Small intestine (tissue), 7 donors: ENCODE measurements around the gene CLCN2. TPM values are rescaled to one million over a fixed set of nuclear protein-coding genes. Genes with fewer than 3 reads are reported as not detected.

Experiments
- DNase-seq, 2 donors: peaks; one replicate each; pipeline versions ENCODE4 v3.0.0 to v3.0.0-alpha.2; 2013
- FAIRE-seq: peaks from 2 replicates; lab custom pipeline; 2012; peaks lifted over from hg19 to GRCh38; lab: Jason Lieb, UNC
- H3K27ac ChIP-seq, 3 donors: one replicate each; pipeline ENCODE4 v1.5.1; 2013; ENCODE audit warnings: low read length in 2 of 3, mild to moderate bottlenecking in 2 of 3, control low read depth in 1 of 3, inconsistent platforms in 1 of 3, low read depth in 1 of 3, moderate library complexity in 1 of 3
- H3K27me3 ChIP-seq, 3 donors: one replicate each; pipeline ENCODE4 v1.6.1; 2013; ENCODE audit warnings: low read length in 3 of 3, inconsistent platforms in 1 of 3; ENCODE audit not compliant: control insufficient read depth in 3 of 3, insufficient read depth in 3 of 3
- H3K36me3 ChIP-seq, 3 donors: one replicate each; pipeline ENCODE4 v1.6.1; 2013; ENCODE audit warnings: low read length in 3 of 3, inconsistent platforms in 1 of 3, low read depth in 1 of 3, mild to moderate bottlenecking in 1 of 3, moderate library complexity in 1 of 3; ENCODE audit not compliant: control insufficient read depth in 3 of 3, insufficient read depth in 2 of 3
- H3K4me1 ChIP-seq, 3 donors: one replicate each; pipeline ENCODE4 v1.6.1; 2013; ENCODE audit warnings: low read length in 2 of 3, inconsistent platforms in 1 of 3, low read depth in 1 of 3, mild to moderate bottlenecking in 1 of 3, moderate library complexity in 1 of 3; ENCODE audit not compliant: control insufficient read depth in 3 of 3, insufficient read depth in 2 of 3
- H3K4me3 ChIP-seq, 3 donors: one replicate each; pipeline ENCODE4 v1.5.1; 2013; ENCODE audit warnings: low read length in 3 of 3, control low read depth in 1 of 3, inconsistent platforms in 1 of 3, low read depth in 1 of 3, mild to moderate bottlenecking in 1 of 3, moderate library complexity in 1 of 3
- H3K9me3 ChIP-seq, 2 donors: one replicate each; pipeline ENCODE4 v1.6.1; 2013; ENCODE audit warnings: low read depth in 1 of 2, low read length in 1 of 2; ENCODE audit not compliant: control insufficient read depth in 2 of 2, insufficient read depth in 1 of 2
- WGBS, 3 donors: extraction: QIAGEN DNeasy Blood & Tissue Kit; methylation state at CpG; one replicate each; pipeline ENCODE4 v1.1.7; 2013; 5-methylcytosine and 5-hydroxymethylcytosine counted together
- polyA plus RNA-seq, 4 donors: library from polyadenylated mRNA; stranded (reverse) in 3 of 4; unstranded in 1 of 4; fragments of 200-250 nt in 3 of 4; fragments of 120-200 nt in 1 of 4; gene quantifications; one replicate each; pipeline versions ENCODE4 v1.2.1 to v1.2.3, GENCODE V29; 2013
- donor health status: healthy with polysubstance abuse.
- donor health status: control.
- donor health status: control.
- donor health status: Bipolar disorder and iron deficiency.
- donor health status: healthy.

The CLCN2 gene
- polyA plus RNA-seq, 4 donors: 10.0 to 30.9 (median 15.3) TPM

- Histone ChIP-seq H3K4me1 (peaks cover 3 to 8% (median 7%) of the 10 kb centered on the region in 3 donors), H3K9me3 (no peaks in the 10 kb centered on the region), H3K27ac (peak overlapping the region; percentile 37 to 60 (median 57)), H3K27me3 (peaks cover 0 to 3% (median 0%) of the 10 kb centered on the region in 3 donors), H3K36me3 (peaks cover 23 to 37% (median 25%) of the 10 kb centered on the region in 3 donors), H3K4me3 (peak overlapping the region; percentile 84 to 91 (median 85))
- FAIRE-seq: no peak
- peak in 1 of 2 donors; percentile 38 for DNase-seq
- 15 to 17% (median 17%) methylated on average over 25 to 29 of the region's 29 CpGs for WGBS, 3 donors
Observed at GRCh38 chr3:184299488-184300377, 61.7 kb downstream of the CLCN2 start.

DNA sequence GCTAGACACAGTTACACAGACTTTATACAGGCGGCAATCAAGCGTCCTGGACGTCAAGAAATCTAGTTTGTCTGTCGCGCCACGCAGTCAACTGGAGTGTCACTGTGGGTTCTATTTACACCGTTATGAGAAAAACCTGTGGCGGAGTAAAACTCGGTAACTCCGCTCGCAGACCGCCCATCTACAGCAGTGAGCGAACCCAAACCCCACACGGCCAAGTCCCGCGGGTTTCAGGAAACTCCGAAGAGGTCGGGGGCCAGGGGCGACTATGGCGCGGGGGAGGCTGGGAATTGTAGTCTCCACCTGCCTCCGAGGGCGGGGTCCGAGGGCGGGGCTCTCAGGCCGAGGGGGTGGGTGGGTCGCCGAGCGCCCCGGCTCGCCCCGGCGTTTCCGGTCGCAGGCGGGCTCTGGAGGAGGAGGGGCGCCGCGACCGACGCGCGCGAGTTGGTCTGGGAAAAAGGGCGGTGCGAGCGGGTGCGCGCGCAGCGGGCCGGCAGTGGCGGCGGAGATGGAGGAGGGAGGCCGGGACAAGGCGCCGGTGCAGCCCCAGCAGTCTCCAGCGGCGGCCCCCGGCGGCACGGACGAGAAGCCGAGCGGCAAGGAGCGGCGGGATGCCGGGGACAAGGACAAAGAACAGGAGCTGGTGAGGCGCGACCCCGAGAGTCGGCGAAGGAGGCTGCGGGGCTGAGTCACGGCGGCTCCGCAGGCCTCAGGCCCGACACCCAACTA, 62.5 kb downstream of the CLCN2 start, which contains the start of gene PSMD2:
Gene PSMD2 (plus strand): TSS at position 483 of the 729 bp plus-strand sequence. CDS start 26 bp downstream, at position 509.
- WGBS, 3 donors: 0% methylated on average over 47 to 78 of the region's 78 CpGs
- Histone ChIP-seq H3K27me3 (peaks cover 0 to 3% (median 0%) of the 10 kb centered on the region in 3 donors), H3K9me3 (no peaks in the 10 kb centered on the region), H3K27ac (peak within 1 kb of the TSS; percentile 82 to 84 (median 84)), H3K36me3 (peaks cover 19 to 29% (median 21%) of the 10 kb centered on the region in 3 donors), H3K4me1 (peaks cover 3 to 8% (median 7%) of the 10 kb centered on the region in 3 donors), H3K4me3 (peak within 1 kb of the TSS; percentile 84 to 91 (median 85))
- DNase-seq (peak; percentile 97), FAIRE-seq (no peak)

GRCh38 chr3:184296616-184297015, 64.8 kb downstream of the CLCN2 start:
- no peaks in the 10 kb centered on the region for H3K9me3 ChIP-seq
- no peak overlapping the region for H3K4me3 ChIP-seq
- no peak overlapping the region for H3K27ac ChIP-seq
- no peak for FAIRE-seq
- H3K4me1 ChIP-seq: peaks cover 3 to 8% (median 7%) of the 10 kb centered on the region in 3 donors
- WGBS, 3 donors: 78 to 89% (median 80%) methylated on average over 7 of the region's 7 CpGs
- peaks cover 0 to 3% (median 0%) of the 10 kb centered on the region in 3 donors for H3K27me3 ChIP-seq
- peaks cover 2 to 8% (median 4%) of the 10 kb centered on the region in 3 donors for H3K36me3 ChIP-seq
- no peak for DNase-seq

Other genes starting within 250 kb of the CLCN2 start
- gene EIF2B5, start 226.2 kb downstream of the CLCN2 start, polyA plus RNA-seq: 10 to 100 TPM; 33.8 to 45.9 (median 38.8) TPM
- 10 to 100 TPM; 33.5 to 69.6 (median 35.3) TPM for gene DVL3, start 206.2 kb downstream of the CLCN2 start, polyA plus RNA-seq
- 100 to 1,000 TPM; 240 to 283 (median 270) TPM for gene AP2M1, start 186.8 kb downstream of the CLCN2 start, polyA plus RNA-seq
- 10 to 100 TPM; 43.7 to 93.5 (median 65.4) TPM for gene ABCF3, start 175.4 kb downstream of the CLCN2 start, polyA plus RNA-seq
- 10 to 100 TPM in 1 of 4 donors, 1 to 10 TPM in 3; 1.4 to 15.3 (median 2.5) TPM for gene VWA5B2, start 132.0 kb downstream of the CLCN2 start, polyA plus RNA-seq
- gene ALG3, start 112.6 kb downstream of the CLCN2 start, polyA plus RNA-seq: 10 to 100 TPM; 13.0 to 87.4 (median 32.3) TPM
- 1 to 10 TPM; 4.9 to 9.7 (median 8.1) TPM for gene EEF1AKMT4, start 111.9 kb downstream of the CLCN2 start, polyA plus RNA-seq
- gene CAMK2N2, start 100.1 kb downstream of the CLCN2 start, polyA plus RNA-seq: under 1 TPM in 2 of 4 donors, not detected in 2; 0.12 to 0.72 TPM
- 1 to 10 TPM in 1 of 4 donors, under 1 TPM in 1, not detected in 2; 0.04 to 2.1 TPM for gene ECE2, start 85.6 kb downstream of the CLCN2 start, polyA plus RNA-seq
- gene PSMD2, start 62.4 kb downstream of the CLCN2 start, polyA plus RNA-seq: 100 to 1,000 TPM; 104 to 149 (median 122) TPM
- gene EIF4G1, start 47.0 kb downstream of the CLCN2 start, polyA plus RNA-seq: 100 to 1,000 TPM; 115 to 220 (median 155) TPM
- 10 to 100 TPM in 3 of 4 donors, 1 to 10 TPM in 1; 9.7 to 13.1 (median 10.8) TPM for gene FAM131A, start 24.0 kb downstream of the CLCN2 start, polyA plus RNA-seq
- 100 to 1,000 TPM; 124 to 346 (median 204) TPM for gene POLR2H, start 105 bp upstream of the CLCN2 start, polyA plus RNA-seq
- 1 to 10 TPM in 1 of 4 donors, under 1 TPM in 1, not detected in 2; 0.19 to 2.5 TPM for gene THPO, start 16.6 kb upstream of the CLCN2 start, polyA plus RNA-seq
- gene CHRD, start 18.4 kb upstream of the CLCN2 start, polyA plus RNA-seq: 1 to 10 TPM in 2 of 4 donors, under 1 TPM in 1, not detected in 1; 0.27 to 3.8 (median 3.4) TPM
- 10 to 100 TPM in 2 of 4 donors, under 1 TPM in 2; 0.27 to 16.7 (median 8.3) TPM for gene EPHB3, start 200.2 kb upstream of the CLCN2 start, polyA plus RNA-seq